Hepatic stellate cell (primary cell): ENCODE results near the gene BRME1.

Experiments used
- DNase-seq: peaks from one replicate; pipeline ENCODE4 v3.0.0; 2011; ENCODE audit warnings: low spot score

BRME1 gene

DNA sequence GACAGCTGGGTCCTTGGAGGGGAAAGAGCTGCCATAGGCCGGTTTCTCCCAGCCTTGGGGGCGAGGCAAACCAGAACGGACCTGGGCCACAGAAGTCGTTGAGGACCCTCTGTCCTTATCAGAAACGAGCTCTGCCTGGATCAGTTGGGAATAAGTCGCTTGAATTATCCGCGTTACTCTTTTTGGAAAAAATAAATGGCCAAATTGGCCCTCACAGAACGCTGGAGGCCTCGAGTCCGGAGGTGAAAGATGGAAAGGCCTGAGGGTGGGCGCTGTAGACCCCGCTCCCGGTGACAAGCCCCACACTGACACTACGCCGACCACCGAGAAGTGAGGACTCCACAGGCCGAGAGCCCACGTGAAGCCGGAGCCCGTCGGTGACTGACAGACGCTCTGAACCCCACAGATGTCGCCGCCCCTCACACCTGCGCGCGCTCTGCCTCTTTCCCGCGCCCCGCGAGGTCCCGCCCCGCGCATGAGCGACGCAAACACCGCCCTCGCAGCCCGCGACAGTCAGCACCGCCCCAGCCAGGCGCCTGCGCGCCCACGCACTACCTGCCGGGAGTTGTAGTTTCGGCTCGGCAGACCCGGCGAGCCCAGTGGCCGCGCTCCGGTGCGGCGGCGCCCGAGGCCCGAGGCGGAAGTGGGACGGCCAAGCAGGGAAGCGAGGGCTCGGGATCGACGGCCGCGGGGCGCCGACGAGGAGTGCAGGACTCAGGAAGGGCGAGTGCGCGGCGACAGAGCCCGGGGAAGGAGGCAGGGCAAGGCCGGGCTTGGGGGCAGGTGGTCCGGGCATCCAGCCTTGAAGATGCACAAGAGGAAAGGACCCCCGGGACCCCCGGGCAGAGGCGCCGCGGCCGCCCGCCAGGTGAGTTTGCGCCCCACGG lies at the start of gene BRME1, which contains the start of gene CC2D1A:
Gene BRME1 (minus strand): TSS at position 484 of the 887 bp plus-strand sequence. CDS start 1,225 bp downstream, outside the sequence.
Gene CC2D1A (plus strand): TSS at position 568 of the 887 bp plus-strand sequence. CDS start 241 bp downstream, at position 809.
- peak; percentile 99 for DNase-seq

DNA sequence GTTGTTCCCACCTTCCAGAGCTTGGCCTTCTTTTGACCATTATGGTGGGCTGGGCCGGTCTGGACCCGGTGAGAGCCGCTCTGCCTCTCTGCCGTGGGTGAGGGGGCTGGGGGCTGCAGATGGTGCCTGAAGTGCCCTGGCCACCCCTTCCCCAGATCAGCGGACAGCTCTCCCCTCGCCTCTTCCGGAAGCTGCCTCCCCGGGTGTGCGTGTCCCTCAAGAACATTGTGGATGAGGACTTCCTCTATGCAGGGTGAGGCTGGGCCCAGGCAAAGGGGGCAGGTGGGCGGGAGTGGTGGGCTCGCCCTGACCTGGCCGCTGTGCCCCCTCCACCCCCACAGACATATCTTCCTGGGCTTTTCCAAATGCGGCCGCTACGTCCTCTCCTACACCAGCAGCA lies 48.3 kb upstream of the BRME1 start:
- no peak for DNase-seq

DNA sequence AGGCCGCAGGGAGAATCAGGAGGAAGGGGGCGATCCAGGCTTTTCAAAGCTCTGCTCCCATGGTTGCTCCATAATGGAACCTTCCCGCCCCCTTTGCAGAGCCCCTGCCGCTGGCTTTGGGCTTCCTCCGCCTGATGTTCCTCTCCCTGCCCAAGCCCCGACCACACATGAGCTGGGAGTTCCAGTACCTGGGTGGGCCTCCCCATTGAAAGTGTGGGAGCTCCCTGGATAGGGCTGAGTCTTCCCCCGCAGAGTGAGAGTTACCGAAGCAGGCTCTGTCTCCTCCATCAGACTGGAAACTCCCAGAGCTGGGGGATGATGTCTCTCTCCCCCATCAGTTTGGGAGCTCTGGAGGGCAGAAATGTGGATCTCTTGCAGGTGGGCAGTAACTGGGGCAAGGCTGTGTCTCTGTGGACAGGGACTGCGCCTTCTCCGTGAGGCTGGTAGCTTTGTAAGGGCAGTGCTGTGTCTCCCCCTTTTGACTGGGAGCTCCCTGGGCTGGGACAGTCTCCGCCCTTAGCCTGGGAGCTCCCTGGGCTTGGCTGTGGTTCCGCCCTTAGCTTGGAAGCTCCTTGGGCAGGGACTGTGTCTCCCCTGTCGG lies 47.1 kb upstream of the BRME1 start:
- DNase-seq, result peak; percentile 86

DNA sequence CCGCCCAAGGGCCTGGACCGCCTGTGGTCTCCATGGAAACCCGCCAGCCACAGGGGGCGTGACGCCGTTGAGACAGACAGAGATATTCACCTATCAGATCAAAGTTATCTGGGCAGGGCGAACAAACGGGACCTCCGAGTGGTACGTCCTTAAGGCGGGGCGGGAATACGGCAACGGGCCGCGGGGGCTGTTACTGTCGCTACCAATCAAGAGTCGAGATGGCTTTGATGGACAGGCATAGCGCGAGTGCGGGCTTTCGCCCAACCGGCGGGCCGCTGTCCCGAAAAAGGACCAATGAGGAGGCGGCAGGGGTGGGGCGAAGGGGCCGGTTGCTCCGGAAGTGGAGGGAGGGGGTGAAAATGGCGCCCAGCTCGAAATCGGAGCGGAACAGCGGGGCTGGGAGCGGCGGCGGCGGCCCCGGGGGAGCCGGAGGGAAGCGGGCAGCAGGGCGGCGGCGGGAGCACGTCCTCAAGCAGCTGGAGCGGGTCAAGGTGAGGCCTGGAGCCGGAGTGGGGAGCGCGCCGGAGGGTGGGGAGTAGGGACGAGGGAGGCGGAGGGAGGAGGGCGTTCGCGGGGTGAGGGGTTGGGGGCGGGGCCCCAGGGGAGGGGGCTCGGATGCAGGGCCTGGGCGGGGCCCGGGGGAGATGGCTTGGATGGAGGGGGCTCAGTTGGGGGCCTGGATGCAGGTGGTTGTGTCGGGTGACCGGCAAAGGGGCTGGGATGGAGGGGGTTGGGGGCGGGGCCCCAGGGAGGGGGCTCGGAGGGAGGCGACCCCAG lies 46.4 kb upstream of the BRME1 start, which contains the start of gene DCAF15:
Gene DCAF15 (plus strand): TSS at position 356 of the 777 bp plus-strand sequence. CDS start 4 bp downstream, at position 360.
- peak; percentile 100 for DNase-seq

- DNase-seq, result no peak
These were observed 45.9 kb upstream of the BRME1 start for GRCh38 chr19:13951799-13952153.

DNA sequence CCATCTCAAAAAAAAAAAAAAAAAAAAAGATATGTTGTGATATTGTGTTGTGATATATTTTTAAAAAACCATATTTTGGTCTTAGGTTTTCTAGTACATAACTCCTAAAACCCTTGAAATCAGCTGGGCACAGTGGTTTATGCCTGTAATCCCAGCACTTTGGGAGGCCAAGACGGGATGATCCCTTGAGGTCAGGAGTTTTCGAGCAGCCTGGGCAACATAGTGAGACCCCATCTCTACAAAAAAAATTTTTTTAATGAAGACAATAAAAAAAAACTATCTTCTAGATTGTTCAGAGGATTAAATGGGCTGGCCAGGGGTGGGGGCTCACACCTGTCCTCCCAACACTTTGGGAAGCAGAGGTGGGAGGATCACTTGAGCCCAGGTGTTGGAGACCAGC lies 45.1 kb upstream of the BRME1 start:
- no peak for DNase-seq

- DNase-seq, result no peak
These were observed 40.5 kb upstream of the BRME1 start for GRCh38 chr19:13946414-13946813.

GRCh38 chr19:13942023-13942684 lies 36.2 kb upstream of the BRME1 start:
- DNase-seq, result no peak

GRCh38 chr19:13938301-13939064 lies 32.6 kb upstream of the BRME1 start, which contains the start of gene PODNL1:
PODNL1 (minus strand) TSS chr19:13938417; CDS start chr19:13938181, 236 bp downstream.
- peak; percentile 91 for DNase-seq

DNA sequence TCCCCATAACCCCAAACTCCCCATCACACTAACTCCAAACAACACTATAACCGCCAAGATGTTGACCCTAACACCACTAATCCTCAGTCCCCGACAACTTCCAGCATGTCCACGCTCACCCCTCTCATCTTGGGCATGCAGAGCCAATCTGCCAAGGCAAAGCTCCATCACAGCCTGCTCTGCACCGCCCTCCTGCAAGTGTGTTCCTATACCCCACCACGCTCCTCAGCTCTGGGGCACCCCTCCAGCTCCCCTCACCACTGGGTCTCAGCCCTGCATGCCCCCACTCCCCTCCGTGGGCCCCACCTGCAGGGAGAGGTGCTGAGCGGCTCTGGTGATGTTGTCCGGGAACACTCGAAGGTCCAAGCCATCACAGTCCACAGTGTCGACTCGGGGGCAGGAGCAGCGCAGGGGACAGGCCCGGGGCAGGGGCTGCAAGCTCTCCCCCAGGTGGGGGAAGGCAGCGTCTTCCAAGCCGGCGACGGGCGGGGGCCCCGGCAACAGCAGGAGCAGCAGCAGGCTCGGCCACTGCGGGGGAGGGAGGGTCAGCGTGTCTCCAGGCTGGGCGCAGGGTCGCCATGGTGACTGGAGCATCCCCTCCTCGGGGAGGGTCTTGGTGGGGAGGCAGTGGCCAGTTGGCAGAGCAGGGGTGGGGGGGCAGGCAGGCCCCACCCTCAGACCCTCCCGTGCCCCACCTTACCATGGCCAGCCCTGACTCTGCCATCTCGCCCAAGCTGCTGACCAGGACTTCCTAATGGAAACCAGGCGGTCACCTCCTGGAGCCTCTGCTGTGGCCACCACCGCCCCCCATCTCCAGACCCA lies 31.8 kb upstream of the BRME1 start:
- no peak for DNase-seq

GRCh38 chr19:13935765-13936510 lies 30.0 kb upstream of the BRME1 start:
- DNase-seq, result no peak

- no peak for DNase-seq
These were observed 28.8 kb upstream of the BRME1 start for GRCh38 chr19:13934785-13935109.

DNA sequence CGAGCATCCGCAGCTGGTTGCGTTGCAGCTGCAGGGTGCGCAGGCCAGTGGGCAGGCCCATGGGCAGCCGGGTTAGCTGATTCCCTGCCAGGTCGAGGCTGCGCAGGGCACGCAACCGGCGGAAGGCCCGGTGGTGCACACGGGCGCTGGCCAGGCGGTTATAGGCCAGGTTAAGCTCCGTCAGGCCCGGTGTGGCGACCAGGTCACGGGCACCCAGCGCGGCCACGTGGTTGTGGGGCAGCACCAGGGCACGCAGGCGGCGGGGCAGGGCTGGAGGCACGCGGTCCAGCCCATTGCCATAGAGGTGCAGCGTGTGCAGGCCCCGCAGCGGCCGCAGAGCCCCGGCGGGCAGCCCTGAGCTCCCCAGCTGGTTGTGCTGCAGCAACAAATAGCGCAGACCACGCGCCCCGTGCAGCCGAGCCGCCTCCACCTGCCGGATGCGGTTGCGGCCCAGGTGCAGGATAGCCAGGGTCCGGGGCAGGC lies 27.0 kb upstream of the BRME1 start:
- no peak for DNase-seq

- no peak for DNase-seq
These were observed 26.3 kb upstream of the BRME1 start for GRCh38 chr19:13932149-13932637.

GRCh38 chr19:13931391-13932148 lies 25.7 kb upstream of the BRME1 start:
- no peak for DNase-seq

- no peak for DNase-seq
These were observed 24.5 kb upstream of the BRME1 start for GRCh38 chr19:13930402-13930801.

GRCh38 chr19:13929956-13930355 lies 24.0 kb upstream of the BRME1 start:
- DNase-seq, result no peak

DNA sequence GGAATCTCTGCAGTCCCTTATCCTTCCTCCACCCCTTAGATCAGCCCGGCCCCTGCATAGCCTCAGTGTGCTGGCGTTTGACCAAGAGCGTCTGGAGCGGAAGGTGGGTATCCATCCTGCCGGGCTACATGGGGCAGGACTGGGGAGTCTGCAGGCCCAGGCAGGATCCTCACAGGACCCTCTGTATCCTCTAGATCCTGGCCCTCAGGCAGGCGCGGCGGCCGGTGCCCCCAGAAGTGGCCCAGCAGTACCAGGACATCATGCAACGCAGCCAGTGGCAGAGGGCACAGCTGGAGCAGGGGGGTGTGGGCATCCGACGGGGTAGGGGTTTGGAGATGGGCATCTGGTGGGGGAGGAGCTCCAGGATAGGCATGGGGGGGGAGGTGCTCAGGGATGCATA lies 23.4 kb upstream of the BRME1 start:
- DNase-seq, result no peak
